Astrocyte of the cerebellum (primary cell): ENCODE measurements around the gene MYRIP.

ENCODE experiments used
- DNase-seq: peaks from one replicate; pipeline ENCODE4 v3.0.0-alpha.2; 2011; ENCODE audit warnings: low read depth
- H3K4me3 ChIP-seq: 2 replicates; pipeline ENCODE4 v1.5.1; 2011; ENCODE audit warnings: mild to moderate bottlenecking, low read depth, low read length, moderate library complexity
- in situ Hi-C: cut with HindIII; loops from 2 replicates; pipeline ENCODE4 v1.10.0; 2017; ENCODE audit warnings: low sequenced_read_pairs
- TF ChIP-seq, protein P1 (sequence below): IDR thresholded peaks from 2 replicates; pipeline ENCODE4 v1.5.1; 2012; ENCODE audit warnings: low read length, low read depth, moderate library complexity, mild to moderate bottlenecking; ENCODE audit errors: missing control alignments

MYRIP gene

DNA sequence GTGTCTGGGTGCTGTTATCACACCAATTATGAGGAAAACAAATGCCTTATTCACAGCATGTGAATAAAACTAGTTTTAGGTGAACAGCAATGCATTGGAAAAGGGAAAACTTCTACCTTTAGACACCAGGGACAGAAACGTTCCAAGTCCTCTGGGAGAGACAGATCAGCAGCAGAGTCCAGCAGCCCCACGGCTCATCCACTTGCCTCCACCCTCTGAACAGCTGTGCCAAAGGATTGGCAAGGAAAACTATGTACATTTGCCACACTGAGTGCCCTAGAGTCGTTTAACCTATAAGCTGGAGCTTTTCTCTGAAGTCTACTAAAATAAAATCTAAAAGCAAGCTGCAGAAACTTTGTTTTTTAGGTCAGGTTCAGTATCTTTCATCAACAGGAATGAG is 392.4 kb downstream of the MYRIP start:
- TF ChIP-seq, protein P1, sequence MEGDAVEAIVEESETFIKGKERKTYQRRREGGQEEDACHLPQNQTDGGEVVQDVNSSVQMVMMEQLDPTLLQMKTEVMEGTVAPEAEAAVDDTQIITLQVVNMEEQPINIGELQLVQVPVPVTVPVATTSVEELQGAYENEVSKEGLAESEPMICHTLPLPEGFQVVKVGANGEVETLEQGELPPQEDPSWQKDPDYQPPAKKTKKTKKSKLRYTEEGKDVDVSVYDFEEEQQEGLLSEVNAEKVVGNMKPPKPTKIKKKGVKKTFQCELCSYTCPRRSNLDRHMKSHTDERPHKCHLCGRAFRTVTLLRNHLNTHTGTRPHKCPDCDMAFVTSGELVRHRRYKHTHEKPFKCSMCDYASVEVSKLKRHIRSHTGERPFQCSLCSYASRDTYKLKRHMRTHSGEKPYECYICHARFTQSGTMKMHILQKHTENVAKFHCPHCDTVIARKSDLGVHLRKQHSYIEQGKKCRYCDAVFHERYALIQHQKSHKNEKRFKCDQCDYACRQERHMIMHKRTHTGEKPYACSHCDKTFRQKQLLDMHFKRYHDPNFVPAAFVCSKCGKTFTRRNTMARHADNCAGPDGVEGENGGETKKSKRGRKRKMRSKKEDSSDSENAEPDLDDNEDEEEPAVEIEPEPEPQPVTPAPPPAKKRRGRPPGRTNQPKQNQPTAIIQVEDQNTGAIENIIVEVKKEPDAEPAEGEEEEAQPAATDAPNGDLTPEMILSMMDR: no peak
- in situ Hi-C loops: no loop called here
- no peak for DNase-seq
- H3K4me3 ChIP-seq: no peak overlapping the region

DNA sequence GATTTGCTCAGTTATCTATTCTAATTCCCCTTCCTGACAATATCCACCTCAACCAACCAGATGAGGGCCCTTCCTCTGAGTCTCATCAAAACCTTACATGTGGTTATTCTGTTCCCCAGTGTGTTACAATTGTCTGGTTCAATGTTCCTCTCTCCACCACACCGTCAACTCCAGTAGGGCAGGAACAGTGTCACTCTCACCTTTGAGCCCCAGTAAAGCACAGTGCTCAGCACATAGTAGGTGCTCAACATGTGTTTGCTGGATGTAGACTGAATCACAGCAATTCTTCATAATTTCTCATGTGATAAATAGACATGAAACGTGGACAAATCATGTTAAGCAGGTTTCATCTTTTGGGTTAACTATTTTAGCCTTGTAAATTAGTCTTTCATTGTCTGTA is 397.1 kb downstream of the MYRIP start:
- H3K4me3 ChIP-seq: no peak overlapping the region
- DNase-seq: no peak
- TF ChIP-seq, protein P1: no peak
- in situ Hi-C loops: no loop called here

DNA sequence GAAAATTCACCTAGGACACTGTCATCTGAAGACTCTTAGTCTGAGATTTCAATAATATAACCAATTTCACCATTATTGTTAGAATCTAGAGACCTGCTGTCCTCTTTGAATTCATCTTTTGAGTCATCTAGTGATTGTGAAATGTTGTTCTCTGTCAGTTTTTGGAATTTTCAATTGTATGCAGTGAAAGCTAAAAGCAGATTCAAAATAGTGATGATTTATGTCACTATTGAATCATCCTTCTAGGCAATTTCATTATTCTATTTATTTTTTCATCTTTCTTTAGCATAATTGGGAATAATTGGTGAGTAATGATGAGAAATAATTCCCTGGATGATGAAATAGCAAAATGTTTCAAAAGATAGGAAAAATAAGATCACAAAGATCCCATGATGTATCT is 398.4 kb downstream of the MYRIP start:
- H3K4me3 ChIP-seq: no peak overlapping the region
- no peak for DNase-seq
- TF ChIP-seq, protein P1: no peak
- in situ Hi-C loops: no loop called here

DNA sequence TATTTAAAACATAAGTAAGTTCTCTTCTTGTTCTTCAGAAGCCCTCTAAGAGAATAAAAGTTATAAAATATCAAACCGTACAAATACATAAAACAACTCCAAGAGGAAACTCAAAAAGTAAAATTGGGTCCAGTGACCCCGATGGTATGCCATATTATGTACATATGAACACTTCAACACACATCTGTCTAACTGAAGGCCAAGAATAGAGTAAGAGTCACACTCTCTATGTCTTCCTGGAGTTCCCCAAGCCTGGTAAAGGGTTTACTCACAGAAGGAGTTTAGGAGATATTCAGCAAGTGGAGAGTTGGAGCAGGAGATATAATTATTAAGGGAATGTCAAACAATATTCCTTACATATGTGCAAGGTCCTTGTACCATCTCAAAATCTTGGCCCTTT is 398.8 kb downstream of the MYRIP start:
- no peak overlapping the region for H3K4me3 ChIP-seq
- TF ChIP-seq, protein P1: no peak
- in situ Hi-C loops: no loop called here
- DNase-seq: no peak

DNA sequence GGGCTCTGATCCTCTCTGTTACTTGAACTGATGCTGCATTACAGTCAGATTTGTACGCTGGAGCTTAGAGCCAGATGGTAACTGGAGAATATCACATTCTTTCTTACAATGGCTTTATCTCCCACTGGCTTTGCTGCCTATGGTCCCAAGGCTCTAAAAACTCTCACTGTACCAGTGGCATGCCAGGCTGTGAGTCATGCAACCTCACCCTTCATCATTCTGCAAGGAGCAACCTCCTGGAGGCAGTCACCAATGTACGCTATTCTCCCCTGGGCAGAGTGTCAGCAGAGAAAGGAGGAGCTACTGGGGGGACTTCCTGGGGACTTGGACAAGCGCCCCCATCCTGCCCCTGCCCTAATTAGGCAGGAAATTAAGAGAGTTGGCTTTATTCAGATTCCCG is 402.2 kb downstream of the MYRIP start:
- DNase-seq: peak; percentile 4
- no peak overlapping the region for H3K4me3 ChIP-seq
- TF ChIP-seq, protein P1: no peak
- in situ Hi-C loops: no loop called here

DNA sequence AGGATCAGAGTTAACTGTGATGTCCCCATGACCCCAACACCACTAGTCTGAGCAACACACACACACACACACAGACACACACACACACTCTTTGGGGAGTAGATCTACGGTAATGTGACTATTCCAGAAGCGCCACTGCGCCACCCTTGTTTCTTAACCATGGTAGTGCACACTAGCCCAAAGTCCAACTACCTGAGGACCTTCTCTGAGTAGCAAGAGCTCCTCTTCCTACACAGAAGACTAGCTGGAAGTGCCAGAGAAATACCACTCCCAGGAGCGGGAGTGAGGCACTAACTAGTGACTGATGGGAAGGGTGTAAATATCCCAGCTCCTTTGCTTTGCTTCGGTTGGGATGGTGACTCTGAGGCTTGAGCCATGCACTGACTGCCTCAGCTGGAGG is 404.1 kb downstream of the MYRIP start:
- TF ChIP-seq, protein P1: no peak
- in situ Hi-C loops: no loop called here

DNA sequence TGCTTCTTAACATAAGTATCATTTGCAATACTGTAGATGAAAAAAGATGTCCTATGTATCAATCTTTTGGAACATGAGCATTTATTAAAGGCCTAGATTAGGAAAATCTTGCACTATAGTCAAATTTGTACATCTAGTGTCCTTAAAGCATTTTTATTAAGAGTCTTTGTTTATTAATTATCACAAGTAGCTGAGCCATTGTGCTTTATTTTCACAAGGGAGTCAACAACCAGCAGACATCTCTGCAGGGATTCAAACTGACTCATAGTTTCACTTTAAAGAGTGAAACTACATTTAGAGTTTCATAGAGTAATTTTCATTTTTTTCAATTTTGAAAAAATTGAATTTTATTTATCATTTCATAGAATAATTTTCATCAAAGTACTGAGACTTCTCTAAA is 405.6 kb downstream of the MYRIP start:
- DNase-seq: no peak
- in situ Hi-C loops: no loop called here
- H3K4me3 ChIP-seq: no peak overlapping the region
- TF ChIP-seq, protein P1: no peak

More for the DNA sequence above, 404.1 kb downstream of the MYRIP start:
- no peak overlapping the region for H3K4me3 ChIP-seq
- DNase-seq: no peak
